ENCODE data around the gene KLRF2.

The KLRF2 gene

DNA sequence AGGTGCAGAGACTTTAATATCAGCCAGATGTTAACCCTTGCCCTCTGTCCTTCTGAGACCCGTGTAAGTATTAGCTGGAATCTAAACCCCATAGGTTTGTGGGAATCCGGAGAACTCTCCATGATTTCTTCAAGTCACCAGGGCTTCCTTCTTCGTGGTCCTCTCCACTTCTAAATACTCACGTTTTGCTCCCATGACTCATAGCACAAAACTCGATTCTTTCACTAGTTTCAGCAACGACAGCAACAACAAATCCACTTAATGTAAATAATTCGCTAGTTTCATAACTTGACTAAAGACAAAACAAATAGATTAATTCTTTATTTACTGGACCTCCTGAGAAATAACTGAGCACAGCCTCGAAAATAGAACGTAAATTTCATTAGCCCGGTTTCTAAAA lies 55.3 kb downstream of the KLRF2 start:
- no peak for DNase-seq (ENCODE audit: low spot score)

DNA sequence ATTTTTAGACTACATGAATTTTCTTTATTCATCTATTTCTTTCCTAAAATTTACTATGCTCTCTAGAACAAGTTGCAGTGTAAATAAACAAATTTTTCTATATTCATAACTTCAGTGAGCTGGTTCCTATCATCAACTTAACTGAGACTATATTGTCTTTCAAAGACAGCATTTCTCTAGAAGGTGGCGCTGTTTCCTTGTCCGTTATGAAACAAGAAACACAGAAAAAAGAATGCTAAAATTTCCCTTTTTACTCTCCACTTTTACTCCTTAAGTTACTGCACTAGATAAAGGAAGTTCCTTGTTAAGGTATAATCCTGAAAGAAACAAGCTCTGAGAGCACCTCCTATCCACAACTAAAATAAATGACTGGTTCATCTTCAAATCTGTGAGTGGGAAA lies 59.1 kb downstream of the KLRF2 start:
- no peak for DNase-seq (ENCODE audit: low spot score)

DNA sequence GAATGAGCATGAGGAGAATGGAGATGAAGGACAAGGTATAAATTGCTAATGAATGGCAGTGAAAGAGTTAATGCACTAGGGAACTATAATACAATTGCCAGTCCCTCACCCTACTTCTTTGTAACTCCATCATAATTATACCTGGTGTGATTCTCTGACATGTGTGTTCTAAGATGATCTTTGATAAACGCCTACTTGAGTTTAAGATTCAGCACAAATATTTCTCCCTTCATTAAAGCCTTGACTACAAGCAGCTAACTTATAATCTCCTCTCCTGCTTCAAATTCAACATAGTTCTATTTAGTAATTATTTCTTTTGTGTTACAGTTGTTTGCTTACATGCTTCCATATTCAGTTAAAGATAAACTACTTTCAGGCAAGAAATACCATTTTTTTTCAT lies 60.5 kb downstream of the KLRF2 start:
- DNase-seq (ENCODE audit: low spot score): no peak

DNA sequence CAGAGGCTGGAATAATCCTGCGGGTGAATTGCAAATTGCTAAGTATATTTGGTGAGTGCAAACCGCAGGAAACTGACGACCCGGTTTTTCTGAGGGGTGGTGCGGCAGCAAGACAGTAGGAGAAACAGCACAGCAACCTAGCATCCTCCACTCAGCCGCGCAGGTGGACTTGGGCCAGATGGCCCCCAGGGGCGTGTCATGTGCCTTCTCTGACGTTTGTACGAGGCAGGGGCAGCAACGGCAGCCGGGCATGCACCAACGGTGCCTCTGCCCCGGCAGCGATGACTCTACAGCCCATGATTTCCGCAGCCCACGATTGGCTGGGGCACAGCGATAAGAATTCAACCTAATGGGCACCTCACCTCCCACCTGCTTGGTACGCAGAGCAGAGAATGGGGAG lies 62.0 kb downstream of the KLRF2 start:
- DNase-seq (ENCODE audit: low spot score): no peak

DNA sequence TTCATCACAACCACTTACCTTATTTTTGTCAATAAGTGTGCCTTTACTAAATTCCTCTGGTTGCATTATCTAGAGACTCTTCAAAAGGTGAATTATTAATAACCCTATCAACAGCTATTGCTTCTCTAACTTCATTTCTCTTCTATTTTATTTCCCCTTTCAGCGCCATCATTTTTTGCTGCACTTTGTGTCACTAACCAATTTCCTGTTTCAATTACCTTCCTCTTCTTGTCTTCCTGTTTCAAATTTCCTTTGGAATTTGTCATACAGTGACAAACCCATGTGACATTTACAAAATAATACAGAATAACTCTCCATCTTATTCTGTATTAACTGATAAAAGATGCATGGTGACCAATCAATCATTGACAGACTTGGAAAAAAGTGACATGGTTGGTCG lies 63.1 kb downstream of the KLRF2 start:
- no peak for DNase-seq (ENCODE audit: low spot score)

Data from ecto neural progenitor cell (in vitro differentiated cells).